HL-60/S4 (cell line): ENCODE measurements around the gene NPNT.

ENCODE experiments used
- in situ Hi-C: fragments of 300-500 bp; cut with MboI; formaldehyde crosslinking; loops from 2 replicates; pipeline ENCODE4 v1.14.3; 2022; ENCODE audit warnings: low sequenced_read_pairs

NPNT gene

DNA sequence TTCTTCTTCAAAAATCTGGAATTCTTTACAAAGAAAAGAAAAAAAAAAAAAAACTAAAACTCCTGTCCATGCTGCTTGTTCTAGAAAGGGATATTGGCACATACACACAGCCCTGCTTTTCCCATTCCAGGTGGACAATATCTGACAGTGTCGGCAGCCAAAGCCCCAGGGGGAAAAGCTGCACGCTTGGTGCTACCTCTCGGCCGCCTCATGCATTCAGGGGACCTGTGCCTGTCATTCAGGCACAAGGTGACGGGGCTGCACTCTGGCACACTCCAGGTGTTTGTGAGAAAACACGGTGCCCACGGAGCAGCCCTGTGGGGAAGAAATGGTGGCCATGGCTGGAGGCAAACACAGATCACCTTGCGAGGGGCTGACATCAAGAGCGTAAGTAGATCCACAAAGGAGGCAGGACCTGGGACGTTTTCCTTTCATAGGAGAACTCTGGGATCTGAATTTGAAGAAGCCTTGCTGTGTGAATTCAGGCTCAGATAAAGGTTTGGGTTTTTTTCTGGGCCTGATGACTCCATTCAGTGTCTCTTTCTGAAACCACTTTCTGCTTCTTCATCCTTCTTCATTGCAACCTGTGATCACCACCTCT is 71.9 kb downstream of the NPNT start:
- in situ Hi-C loops = no loop called here

DNA sequence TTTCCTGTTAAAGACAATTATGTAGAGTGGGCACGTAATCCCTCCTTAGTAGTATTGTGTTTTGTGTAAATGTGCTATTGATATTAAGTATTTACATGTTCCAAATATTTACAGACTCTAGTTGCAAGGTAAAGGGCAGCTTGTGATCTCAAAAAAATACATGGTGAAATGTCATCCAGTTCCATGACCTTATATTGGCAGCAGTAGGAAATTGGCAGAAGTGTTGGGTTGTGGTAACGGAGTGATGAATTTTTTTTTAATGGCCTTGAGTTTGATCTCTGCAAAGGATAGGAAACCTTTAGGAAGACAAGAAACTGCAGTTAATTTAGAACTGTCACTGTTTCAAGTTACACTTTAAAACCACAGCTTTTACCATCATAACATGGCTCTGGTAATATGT is 74.3 kb downstream of the NPNT start:
- in situ Hi-C loops = no loop called here

DNA sequence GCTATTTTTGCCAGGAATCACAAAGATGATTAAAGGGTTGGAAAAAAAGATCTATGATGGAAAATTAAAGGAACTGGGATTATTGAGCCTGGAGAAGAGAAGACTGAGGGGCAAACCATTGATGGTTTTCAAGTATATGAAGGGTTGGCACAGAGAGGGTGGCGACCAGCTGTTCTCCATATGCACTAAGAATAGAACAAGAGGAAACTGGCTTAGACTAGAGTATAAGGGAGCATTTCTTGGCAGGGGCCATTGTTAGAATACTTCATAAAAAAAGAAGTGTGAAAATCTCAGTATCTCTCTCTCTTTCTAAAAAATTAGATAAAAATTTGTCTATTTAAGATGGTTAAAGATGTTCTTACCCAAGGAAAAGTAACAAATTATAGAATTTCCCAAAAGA is 75.1 kb downstream of the NPNT start:
- in situ Hi-C loops = no loop called here

DNA sequence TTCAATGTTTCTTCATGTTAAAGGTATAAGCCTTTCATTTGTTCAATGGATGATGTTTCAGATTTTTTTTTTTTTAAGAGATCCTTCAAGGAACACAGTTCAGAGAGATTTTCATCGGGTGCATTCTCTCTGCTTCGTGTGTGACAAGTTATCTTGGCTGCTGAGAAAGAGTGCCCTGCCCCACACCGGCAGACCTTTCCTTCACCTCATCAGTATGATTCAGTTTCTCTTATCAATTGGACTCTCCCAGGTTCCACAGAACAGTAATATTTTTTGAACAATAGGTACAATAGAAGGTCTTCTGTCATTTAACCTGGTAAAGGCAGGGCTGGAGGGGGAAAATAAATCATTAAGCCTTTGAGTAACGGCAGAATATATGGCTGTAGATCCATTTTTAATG is 75.8 kb downstream of the NPNT start:
- in situ Hi-C loops = no loop called here

DNA sequence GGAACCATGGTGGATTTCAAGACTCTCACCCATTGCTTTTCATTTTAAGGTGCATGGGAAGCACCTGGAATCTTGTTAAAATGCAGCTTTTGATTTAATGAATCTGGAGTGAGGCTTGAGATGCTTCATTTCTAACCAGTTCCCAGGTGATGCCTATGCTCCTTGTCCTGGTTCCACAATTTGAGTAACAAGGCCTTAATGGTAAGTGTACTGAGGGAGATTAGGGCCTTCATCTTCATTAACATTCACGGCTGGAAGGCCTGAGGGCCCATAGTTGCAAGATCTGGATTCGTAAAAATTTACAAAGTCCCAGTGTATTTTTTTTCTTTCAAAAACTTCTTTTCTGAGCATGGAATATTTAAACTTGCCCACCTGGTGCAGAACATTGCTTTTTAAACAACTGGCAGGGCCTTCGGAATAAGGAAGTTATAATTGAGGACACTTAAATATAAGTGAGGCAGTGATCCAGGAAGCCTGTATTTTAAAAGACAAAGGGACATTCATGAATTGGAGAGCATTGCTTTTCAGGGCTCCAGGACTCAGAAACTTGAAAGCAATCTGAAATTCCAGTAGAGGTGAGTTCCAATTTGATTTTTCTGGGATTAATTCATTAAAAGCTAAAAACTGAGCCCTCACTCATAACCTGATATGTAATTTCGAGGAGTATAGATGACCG is 77.8 kb downstream of the NPNT start:
- in situ Hi-C loops = no loop called here

DNA sequence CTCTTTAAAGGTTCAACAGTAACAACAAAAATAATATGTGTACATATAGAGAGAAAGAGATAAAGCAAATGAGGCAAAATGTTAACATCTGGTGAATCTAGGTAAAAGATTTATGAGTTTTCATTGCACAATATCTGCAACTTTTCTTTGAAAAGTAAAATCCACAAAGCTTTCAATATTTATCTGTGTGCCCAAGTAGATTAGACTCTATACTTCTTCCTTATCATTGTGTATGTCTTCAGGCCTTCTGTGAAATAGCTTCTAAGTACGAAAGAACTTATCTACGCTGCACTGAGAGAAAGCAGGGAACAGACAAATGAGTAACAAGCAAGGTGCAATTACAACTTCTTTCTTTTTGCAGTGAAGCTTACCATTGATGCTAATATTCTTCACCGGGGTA is 81.6 kb downstream of the NPNT start:
- in situ Hi-C loops = no loop called here

DNA sequence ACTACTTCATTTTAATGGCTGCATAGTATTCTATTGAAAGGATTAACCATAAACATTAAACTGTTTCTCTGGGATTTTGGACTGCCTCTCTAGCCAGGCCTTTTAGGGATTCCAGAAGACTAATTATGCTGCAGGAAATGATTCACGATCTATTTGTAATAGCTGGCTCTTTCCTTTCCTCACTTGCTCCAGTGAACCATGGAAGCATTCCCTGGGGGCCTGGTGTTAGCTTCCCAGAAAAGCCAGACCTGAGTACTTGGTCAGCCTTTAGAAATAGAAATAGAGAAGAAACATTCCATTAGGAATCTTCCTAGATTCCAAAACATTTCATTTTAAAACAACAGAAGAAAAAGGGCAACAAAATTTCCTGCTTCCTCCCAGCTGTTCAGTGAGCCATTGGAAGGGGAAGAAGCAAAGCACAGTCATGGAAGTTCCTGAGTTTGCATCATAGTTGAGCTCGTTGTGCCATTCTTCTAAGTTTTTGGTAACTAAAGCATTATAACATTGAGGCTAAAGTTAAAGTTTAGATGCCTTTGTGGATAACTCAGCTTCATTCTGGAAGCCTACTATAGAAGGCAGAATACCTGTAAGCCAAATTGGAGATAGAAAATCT is 83.5 kb downstream of the NPNT start:
- in situ Hi-C loops = no loop called here

DNA sequence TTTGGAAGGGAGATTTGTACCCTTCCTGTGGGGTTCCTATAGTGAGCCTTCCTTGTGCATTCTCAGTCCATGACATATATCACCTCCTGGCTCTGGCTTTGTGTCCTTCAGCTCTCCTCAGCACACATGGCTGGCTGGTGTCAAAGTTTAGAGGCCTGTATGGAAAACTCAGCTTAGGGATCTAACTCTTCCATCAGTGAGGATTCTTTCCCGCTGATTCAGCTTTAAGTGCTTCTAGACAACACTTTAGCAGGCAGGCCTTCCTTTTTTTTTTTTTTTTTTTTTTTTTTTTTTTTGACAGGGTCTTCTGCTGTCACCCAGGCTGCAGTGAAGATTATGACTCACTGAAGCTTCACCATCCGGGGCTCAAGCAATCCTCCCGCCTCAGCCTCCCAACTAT is 84.2 kb downstream of the NPNT start:
- in situ Hi-C loops = no loop called here

DNA sequence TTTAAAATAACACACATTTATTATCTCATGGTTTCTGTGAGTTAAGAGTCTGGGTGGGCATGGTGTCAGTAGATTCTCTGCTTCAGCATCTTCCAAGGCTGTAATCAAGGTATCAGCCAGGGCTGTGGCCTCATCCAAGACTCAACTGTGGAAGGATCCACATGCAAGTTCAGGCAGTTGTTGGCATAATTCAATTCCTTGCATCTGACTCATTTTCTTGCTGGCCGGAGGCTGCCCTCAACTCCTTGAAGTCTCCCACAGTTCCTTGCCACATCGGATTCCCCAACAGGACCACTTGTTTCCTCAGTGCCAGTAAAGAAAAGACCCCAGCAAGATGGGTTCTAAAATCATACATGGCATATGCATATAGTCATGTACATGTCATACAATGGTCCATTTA is 93.4 kb downstream of the NPNT start:
- in situ Hi-C loops = no loop called here

DNA sequence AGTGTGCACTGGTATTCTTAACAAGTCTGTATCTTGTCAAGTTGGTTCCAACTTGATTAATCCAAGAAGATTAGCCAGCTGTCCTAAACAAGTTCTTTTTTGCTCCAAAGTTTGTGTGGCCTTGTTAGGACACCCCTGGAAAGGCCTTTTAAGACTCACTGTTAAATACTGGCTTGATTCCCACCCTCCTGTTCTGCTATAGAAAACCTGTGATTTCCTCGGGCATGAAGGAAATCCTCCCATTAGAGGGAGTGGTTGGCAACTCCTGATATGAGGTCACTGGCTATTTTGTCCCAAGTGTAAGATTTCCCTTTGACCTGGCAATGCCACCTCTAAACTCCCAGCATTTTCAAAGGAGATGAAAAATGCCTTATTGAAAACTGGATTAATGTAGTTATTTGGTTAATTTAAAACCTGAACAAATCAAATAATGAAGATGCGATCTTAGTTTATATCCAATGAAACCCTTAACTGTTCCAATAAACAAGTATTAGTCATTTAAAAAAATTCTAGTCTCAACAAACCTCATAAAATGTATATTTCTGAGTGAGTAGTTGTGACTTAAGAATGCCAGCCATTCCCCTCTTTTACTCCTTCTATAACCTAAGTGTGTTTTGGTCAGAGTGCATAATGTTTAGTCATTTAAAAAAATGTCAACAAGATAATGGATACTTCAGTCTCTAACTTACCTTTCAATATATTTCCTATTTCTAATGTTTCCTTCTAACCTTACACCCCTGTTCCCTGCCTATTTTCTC is 94.4 kb downstream of the NPNT start:
- in situ Hi-C loops = no loop called here

DNA sequence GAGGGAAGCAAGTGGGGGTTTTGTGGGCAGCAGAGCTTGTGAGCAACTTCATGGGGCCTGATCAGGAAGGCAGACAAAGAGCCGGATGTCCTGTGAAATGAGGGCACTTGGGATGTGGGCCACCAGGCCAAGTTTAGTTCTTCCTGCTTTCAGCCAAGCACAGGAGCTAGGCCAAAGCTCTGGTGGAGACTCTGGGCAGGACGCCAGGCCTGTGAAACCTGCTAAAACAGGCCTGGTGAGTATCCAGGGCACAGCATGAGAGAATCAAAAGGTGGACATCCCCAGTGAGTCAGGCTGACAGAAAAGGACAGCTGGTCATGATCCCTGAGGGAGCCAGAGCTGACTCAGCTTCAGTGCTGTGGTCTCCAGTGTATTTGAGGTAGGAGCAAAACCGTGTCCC is 95.7 kb downstream of the NPNT start:
- in situ Hi-C loops = no loop called here

DNA sequence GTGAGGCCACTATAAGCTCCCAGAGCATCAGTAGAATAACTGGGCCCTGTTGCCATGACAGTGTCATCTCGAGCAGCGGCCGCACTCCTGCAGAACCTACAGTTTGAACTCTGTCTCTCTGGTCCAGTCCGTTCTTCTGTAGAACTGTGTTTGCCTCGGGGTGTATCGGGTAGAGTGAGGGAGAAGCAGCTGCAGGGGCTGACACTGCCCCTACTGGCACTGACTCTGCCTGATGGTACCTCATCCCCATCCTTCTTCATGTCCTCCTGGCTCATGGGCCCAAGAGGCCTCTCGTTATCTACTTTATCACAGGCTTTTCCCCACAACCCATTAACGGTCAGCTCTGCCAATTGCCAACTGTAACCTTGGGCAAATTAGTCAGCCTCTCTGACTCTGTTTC is 96.5 kb downstream of the NPNT start:
- in situ Hi-C loops = no loop called here

DNA sequence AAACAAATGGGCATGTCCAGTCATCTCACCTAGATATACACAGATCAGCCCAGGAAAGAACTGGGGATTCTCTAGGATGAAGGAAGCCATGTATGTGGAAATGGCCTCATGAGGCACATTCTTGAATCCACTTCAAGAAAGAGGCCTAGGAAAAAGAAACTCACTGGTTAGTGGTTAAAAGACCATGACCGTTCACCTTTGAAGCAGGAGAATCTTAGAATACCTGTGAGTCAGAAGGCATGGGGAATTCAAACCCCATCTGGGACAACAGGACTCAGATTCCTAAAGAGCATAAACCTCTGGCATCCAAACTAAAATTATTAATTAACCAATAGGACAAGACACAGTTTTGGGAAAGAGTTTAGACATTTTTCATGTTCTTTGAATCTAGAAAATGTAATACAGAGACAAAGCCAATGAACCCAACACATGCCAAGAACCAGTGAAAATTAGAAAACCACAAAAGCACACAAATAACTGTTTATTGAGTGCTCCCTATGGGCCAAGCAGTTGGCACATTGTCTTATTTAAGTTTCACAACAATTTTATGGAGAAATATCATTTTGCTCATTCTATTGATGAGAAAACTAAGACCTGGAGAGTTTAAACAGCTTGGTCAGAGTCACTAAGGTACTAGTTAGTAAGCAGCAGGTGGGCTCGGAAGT is 97.5 kb downstream of the NPNT start:
- in situ Hi-C loops = no loop called here

DNA sequence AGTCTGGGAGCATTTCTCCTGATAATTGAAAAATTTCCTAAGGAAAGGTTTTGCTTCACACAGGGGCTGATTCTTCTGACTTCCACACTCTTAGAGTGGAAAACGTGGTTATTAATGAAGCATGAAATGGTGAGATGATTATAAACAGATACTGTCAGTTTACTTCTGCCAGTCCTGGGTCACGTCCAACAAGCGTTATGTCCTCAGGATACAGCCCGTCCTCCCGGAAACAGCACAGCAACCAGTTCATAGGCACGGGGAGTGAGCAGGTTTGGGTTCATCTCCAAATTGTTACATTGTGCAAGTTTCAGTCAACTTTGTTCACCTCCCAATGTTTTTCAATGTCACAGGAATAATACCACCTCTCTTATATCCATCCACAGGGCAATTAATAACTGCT is 98.8 kb downstream of the NPNT start:
- in situ Hi-C loops = no loop called here

DNA sequence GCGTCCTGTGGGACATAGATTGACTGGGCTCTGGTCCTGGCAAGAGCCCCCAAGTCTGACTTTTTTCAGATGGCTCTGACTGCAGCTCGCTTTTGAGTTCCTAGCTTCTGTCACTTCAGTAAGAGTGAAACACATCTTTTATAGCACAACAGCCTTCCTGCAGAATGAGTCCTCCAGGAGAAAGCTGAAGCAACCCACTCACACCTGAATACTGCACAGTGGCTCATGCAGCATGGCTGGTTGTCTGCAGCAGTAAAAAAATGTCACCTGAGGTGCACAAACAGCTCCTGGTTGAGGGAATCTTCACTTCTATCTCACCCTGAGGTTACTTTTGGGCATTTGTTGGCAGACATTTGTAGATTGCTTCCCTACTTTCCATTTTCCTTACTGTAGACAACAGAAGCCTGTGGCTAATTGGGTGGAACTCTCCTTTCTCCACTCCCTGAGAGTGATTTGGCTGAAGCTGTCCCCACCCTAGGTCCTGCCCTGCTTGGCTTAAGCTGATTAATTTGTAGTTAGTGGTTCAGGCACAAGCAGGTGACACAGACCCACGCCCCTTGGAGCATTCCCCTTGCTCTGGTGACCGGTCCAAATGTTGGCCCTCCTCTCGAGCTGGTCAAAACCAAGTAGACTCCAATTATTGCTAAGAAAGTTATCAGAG is 99.7 kb downstream of the NPNT start:
- in situ Hi-C loops = no loop called here

DNA sequence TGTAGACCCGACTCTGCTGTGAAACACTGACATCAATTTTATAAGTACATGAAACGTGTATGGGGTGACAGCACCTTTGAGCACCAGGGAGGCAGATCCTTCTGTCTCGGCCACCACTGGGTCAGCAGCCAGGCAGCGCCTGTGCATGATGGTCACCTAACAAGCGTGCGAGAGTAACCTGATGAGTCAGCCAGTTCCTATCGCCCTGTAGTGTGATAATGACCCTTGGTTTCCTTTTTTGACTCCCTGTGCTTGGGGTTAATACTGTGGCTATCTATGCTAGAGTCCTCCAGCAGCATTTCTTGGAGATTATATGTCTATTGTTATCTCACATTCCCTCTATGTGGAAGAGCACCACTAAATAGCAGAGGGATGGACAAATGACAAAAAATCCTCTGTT is 101.6 kb downstream of the NPNT start:
- in situ Hi-C loops = no loop called here

DNA sequence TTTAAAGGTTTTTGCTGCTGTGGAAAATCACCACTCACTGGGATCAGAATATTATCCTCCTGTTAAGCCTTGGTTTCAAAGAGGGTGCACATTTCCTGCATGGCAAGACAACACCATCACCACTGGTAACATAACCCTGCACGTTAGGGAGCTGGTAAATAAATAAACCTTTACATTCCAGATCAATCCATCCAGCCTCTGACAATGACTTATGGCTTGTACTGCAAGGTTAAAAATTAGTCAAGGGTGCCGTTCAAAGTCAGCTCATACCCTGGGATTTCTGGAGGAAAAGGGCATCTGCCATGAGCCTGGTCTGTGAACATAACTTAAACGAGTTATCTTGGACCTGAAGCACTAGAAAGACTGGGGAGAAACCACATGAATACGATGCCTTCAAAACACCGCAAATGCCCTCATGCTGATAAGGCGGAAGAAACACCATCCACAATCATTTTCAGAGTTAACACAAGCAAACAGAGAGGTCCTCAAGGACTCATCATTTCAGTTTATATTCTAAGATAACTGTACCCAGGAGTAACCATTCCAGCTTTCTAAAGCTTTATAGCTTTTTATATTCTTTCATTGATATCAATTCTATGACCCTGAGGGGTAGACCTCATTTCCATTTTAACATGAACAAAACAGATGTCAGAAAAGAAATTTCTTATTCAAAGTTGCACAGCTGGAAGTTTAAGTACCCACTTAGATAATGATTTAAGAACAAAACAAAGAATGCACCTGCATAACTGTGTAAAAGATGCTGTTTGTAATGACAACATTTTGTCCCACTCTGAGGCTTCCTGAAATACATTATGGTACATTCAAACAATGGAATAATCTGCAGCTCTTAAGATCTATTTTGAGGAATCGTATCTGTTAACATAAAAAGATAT is 103.1 kb downstream of the NPNT start:
- in situ Hi-C loops = no loop called here

DNA sequence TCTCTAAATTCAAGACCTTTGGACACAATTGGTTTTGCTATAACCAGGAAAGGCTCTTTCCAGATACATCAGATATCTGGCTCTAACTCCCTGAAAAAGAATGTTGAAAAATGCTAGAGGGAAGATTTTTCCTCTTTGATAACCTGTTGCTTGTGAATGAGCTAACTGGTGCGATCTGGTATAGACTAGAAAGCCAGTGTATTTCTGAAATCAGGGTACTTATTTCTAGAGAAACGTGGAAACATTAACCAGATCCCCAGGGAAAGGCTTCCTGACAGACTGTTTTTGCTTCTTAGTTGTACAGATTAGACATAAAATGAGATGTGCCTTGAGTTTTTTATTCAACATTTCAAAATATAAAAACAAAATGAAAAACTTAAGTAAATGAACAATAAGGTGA is 107.7 kb downstream of the NPNT start:
- in situ Hi-C loops = no loop called here

DNA sequence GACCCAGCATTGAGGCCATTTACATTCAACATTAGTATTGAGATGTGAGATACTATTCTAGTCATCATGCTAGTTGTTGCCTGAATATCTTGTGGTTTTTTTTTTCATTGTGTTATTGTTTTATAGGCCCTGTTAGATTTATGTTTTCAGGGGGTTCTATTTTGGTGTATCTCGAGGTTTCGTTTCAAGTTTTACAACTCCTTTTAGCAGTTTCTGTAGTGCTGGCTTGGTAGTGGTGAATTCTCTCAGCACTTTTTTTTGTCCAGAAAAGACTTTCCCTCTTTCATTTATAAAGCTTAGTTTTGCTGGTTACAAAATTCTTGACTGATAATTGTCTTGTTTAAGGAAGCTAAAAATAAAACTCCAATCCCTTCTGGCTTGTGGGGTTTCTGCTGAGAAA is 115.5 kb downstream of the NPNT start:
- in situ Hi-C loops = no loop called here

DNA sequence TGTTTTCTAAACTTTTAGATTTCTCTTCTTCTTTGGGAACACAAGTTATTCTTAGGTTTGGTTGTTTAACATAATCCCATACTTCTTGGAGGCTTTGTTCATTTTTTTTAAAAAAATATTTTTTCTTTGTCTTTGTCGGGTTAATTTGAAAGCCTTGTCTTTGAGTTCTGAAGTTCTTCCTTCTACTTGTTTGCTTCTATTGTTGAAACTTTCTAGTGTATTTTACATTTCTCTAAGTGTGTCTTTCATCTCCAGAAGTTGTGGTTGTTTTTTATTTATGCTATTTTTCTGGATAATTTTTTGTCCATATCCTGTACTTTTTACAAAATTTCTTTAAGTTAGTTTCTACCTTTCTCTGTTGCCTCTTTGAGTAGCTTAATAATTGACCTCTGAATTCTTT is 116.1 kb downstream of the NPNT start:
- in situ Hi-C loops = no loop called here
